Body of pancreas (tissue), 4 donors: ENCODE measurements around the gene RPS6KB2.

Experiments
- CTCF ChIP-seq, 7 experiments: fragments of 450-650 bp in 4 of 7; fragments of 200-600 bp in 3 of 7; sonication (generic) in 3 of 7; IDR thresholded peaks; one replicate each; pipeline ENCODE4 v1.5.1; 2016 to 2019; ENCODE audit warnings: antibody characterized with exemption in 7 of 7
- POLR2A ChIP-seq, 3 donors: fragments of 450-650 bp; IDR thresholded peaks; one replicate each; pipeline ENCODE4 v1.6.1; 2016; ENCODE audit warnings: antibody characterized with exemption in 3 of 3, mild to moderate bottlenecking in 2 of 3

- TF ChIP-seq CTCF (IDR thresholded peaks at IDR 0.05) = no peak
- TF ChIP-seq POLR2A (IDR thresholded peaks at IDR 0.05) = no peak
These were observed 17.2 kb downstream of the RPS6KB2 start for GRCh38 chr11:67445515-67445914.
